Measurements from ENCODE around the gene AASS.

Gene AASS

DNA sequence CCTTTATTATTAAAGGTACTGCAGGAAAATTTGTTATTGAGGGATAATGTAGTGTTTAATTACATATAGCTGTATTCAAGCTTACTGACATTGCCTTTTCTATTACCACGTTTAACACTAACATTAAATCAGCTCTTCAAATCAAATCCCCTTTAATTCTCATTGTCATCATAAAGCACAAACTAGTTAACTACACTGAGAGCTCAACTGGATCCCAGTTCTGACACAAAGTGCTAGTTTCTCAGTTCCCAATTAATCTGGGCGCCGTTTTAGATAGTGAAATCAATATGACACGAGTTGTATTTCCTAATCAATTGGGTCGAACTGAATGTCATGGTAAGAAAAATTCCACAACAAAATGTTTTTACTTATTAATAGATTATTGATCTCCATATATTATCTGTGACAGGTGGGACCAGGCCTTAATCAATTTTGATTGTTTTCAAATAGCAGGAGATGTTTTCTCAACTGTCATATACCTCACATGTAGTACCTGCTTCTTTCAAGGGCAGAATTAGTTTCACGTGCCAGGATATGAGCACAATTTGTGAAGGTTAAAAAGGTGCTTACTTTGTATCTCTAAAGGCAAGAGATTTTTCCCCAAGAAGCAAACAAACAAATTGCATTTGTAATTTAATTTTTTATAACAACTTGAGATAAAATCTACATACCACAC is 71.0 kb downstream of the AASS start:
- TF ChIP-seq, protein P1, sequence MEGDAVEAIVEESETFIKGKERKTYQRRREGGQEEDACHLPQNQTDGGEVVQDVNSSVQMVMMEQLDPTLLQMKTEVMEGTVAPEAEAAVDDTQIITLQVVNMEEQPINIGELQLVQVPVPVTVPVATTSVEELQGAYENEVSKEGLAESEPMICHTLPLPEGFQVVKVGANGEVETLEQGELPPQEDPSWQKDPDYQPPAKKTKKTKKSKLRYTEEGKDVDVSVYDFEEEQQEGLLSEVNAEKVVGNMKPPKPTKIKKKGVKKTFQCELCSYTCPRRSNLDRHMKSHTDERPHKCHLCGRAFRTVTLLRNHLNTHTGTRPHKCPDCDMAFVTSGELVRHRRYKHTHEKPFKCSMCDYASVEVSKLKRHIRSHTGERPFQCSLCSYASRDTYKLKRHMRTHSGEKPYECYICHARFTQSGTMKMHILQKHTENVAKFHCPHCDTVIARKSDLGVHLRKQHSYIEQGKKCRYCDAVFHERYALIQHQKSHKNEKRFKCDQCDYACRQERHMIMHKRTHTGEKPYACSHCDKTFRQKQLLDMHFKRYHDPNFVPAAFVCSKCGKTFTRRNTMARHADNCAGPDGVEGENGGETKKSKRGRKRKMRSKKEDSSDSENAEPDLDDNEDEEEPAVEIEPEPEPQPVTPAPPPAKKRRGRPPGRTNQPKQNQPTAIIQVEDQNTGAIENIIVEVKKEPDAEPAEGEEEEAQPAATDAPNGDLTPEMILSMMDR (IDR thresholded peaks at IDR 0.05), result no peak

DNA sequence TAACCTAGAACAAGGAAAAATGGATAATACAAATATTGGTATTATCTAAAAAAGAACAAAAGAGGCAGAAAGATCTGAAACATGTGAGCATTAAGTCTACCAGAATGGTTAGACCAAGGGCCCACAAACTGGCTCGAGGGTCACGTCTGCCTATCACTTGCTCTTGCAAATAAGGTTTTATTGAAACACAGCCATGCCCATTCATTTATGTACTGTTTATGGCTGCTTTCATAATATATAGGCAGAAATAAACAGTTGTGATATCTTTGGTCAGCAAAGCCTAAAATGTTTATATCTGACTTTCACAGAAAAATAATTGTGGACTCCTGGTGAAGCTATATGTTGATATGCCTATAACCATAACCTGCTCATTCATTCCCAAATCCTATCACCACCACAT is 71.8 kb downstream of the AASS start:
- TF ChIP-seq, protein P1 (IDR thresholded peaks at IDR 0.05), result no peak

DNA sequence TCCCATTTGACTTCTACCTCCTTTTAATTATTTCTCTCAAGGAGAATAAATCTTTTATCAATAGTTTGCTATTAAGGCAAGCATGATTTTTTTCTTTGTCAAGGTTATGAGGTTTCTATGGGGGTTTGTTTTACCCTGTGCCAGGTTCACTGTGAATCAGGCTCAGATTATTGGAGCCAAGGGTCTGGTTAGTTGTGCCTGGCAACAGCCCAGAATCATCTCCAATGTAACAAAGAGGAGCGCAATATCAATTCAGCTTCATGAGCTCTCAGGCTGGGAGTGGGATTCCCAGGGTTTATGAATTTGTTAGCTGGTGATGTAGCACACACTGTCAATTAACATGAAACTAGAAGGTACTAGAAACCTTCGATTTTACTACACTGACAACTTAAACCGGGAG is 73.2 kb downstream of the AASS start:
- TF ChIP-seq, protein P1 (IDR thresholded peaks at IDR 0.05), result no peak

DNA sequence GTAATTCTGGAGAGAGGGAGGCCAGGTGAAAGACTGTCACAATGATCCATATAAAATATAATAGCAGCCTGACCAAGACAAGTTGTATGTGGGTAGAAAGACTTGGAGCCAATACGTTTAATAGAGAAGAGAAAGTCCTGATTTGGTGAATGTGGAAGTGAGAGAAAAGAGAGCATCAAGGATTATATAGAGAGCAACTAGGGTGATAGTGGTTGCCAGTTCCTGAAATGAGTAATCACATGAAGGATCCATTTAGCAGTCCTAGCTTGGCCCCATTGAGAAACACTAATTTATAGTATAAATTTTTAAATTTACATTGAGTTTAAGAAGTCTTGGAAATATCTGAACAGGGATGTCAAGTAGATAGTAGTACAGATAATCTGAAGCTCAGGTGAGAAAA is 74.0 kb downstream of the AASS start:
- TF ChIP-seq, protein P1 (IDR thresholded peaks at IDR 0.05), result no peak

DNA sequence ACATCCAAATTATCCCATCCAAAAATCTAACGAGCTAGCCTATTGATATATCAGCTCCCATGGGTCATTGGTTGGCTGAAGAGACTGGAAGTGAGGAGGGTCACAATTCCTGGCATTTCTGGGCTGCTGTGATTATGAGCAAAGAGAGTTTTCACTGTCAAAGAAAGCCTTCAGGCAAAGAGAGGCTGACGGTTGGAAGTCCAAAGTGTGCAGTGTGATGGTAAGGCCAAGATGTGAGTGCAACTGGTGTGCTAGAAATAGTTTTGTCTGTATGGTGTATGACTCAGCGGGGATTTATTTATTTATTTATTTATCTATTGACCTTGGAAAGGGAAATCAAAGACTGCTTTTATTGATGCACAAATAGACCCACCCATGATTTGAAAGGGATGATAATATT is 75.0 kb downstream of the AASS start:
- TF ChIP-seq, protein P1 (IDR thresholded peaks at IDR 0.05), result no peak

DNA sequence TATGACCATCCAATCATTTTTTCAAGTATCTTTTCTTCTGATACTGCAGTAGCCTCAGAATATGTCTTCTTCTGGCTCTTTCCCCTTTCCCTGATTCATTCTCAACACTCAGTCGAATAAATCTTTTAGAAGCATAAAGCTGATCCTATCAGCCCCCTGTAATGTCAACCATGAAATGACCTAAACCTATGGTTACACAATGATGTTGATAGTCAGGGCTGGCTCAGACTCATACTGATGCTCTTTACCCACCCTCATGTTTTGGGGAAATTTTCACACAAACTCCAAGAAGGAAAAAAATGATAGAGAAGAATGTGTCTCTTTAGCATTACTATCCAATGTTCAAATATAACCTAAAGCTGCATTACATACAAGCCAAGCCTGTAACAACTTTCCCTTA is 76.0 kb downstream of the AASS start:
- TF ChIP-seq, protein P1 (IDR thresholded peaks at IDR 0.05), result no peak

DNA sequence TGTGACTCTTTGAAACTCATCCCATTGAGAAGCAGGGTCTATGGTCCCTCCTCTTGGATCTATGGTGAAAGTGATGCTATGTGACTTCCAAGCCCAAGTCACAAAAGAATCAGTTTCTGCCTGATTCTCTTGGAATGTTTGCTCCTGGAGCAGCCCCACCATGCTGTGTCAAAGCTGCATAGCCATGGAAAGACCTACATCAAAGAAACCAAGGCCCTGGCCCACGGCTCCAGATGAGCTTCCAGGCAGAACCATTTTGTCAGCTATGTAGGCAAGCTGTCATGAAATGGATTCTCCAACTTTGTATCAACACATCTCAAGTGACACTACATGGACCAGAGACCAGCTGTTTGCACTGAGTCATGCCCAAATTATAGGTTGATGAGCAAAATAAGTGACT is 77.0 kb downstream of the AASS start:
- TF ChIP-seq, protein P1 (IDR thresholded peaks at IDR 0.05), result no peak

DNA sequence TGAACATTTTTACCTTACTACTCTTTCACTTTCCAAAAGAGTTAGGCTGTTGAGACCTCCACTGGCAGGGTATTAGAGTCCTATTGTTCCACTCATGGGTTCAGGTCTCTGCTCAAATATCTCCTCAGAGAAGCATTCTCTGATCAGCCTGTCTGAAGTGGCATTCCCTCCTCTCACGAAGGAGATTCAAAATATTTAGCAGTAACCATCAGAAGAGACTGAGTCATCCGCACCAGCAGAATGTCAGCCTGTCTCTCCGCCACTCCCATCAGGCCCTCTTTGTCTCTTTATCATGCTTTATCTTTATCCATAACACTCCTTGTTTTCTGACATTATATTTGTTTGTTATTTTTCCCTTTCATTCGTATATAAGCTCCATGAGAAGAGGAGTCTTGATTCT is 79.1 kb downstream of the AASS start:
- TF ChIP-seq, protein P1 (IDR thresholded peaks at IDR 0.05), result no peak

All from LNCAP (cell line).